Colonic mucosa (tissue), 4 donors: ENCODE results near the gene GNRHR. TPM values are rescaled to one million over a fixed set of nuclear protein-coding genes. Genes with fewer than 3 reads are reported as not detected.
"Not testable (repeated sequence)": the region's sequence is repeated elsewhere in the genome, so short reads cannot be mapped to it uniquely, and the experiment has no call there.

Source experiments
- DNase-seq: peaks from one replicate; pipeline ENCODE4 v3.0.0-alpha.2; 2020
- H3K27ac ChIP-seq: fragments of 200-600 bp; one replicate; pipeline ENCODE4 v1.8.0; 2021
- H3K27me3 ChIP-seq: fragments of 200-600 bp; one replicate; pipeline ENCODE4 v1.8.0; 2021
- H3K36me3 ChIP-seq: fragments of 200-600 bp; one replicate; pipeline ENCODE4 v1.8.0; 2021
- H3K4me1 ChIP-seq: fragments of 200-600 bp; one replicate; pipeline ENCODE4 v1.8.0; 2021; ENCODE audit warnings: mild to moderate bottlenecking
- H3K4me3 ChIP-seq: fragments of 200-600 bp; one replicate; pipeline ENCODE4 v1.8.0; 2021
- H3K9ac ChIP-seq, 2 donors: one replicate each; pipeline ENCODE4 v1.7.0; 2013; ENCODE audit warnings: control low read depth in 2 of 2, low read depth in 2 of 2, low read length in 2 of 2
- H3K9me3 ChIP-seq: fragments of 200-600 bp; one replicate; pipeline ENCODE4 v1.8.0; 2021
- CTCF ChIP-seq: fragments of 200-600 bp; IDR thresholded peaks from one replicate; pipeline ENCODE4 v1.8.0; 2022; ENCODE audit warnings: antibody characterized with exemption, mild to moderate bottlenecking
- intact Hi-C: fragments of 100-400 bp; cut with DNase I; formaldehyde crosslinking; loops from one replicate; pipeline ENCODE4 v1.14.1; 2022
- total RNA-seq, 2 donors: library from RNA; stranded (reverse); fragmentation: NEBNext Ultra II Directional in 1 of 2; extraction: Animal tissue kit (Norgen Biotek cat#: 25700) in 1 of 2; gene quantifications; one replicate each; pipeline ENCODE4 v1.2.1, GENCODE V29; 2021
- donor health status: healthy.
- donor health status: DM: no; HTN: no; CAD: no.
- donor health status: DM: no; HTN: no; CAD: no.

GNRHR gene
- total RNA-seq, 2 donors from 2014 or later, result not detected

GRCh38 chr4:67744561-67745283 is 9.5 kb downstream of the GNRHR start:
- no peaks in the 10 kb centered on the region for H3K36me3 ChIP-seq
- H3K4me1 ChIP-seq, result no peaks in the 10 kb centered on the region
- H3K27me3 ChIP-seq, result no peaks in the 10 kb centered on the region
- H3K27ac ChIP-seq, result no peak overlapping the region
- H3K9ac ChIP-seq, result no peak overlapping the region
- no peak overlapping the region for H3K4me3 ChIP-seq
- H3K9me3 ChIP-seq, result no peaks in the 10 kb centered on the region
- no peak for DNase-seq
- intact Hi-C loops, result no loop called here
- TF ChIP-seq CTCF, result no peak

- Histone ChIP-seq H3K9ac (no peak overlapping the region), H3K9me3 (no peaks in the 10 kb centered on the region), H3K27me3 (no peaks in the 10 kb centered on the region), H3K36me3 (no peaks in the 10 kb centered on the region), H3K4me3 (no peak overlapping the region), H3K4me1 (no peaks in the 10 kb centered on the region), H3K27ac (no peak overlapping the region)
- no peak for TF ChIP-seq CTCF
- DNase-seq, result no peak
- intact Hi-C loops, result no loop called here
Measured at GRCh38 chr4:67743194-67743593, 11.0 kb downstream of the GNRHR start.

- Histone ChIP-seq H3K9ac (no peak overlapping the region), H3K27me3 (no peaks in the 10 kb centered on the region), H3K36me3 (no peaks in the 10 kb centered on the region), H3K4me3 (no peak overlapping the region), H3K9me3 (no peaks in the 10 kb centered on the region), H3K4me1 (no peaks in the 10 kb centered on the region), H3K27ac (no peak overlapping the region)
- DNase-seq, result no peak
- no peak for TF ChIP-seq CTCF
- intact Hi-C loops, result no loop called here
Measured at GRCh38 chr4:67736262-67736661, 17.9 kb downstream of the GNRHR start.

- no peak overlapping the region for H3K27ac ChIP-seq
Measured at GRCh38 chr4:67735325-67735724, 18.9 kb downstream of the GNRHR start.

GRCh38 chr4:67730511-67730910 is 23.7 kb downstream of the GNRHR start:
- H3K27ac ChIP-seq, DNase-seq, H3K4me1 ChIP-seq, H3K9ac ChIP-seq, H3K4me3 ChIP-seq, H3K9me3 ChIP-seq, H3K36me3 ChIP-seq, H3K27me3 ChIP-seq, intact Hi-C loops: not testable (repeated sequence)

More at GRCh38 chr4:67735325-67735724, 18.9 kb downstream of the GNRHR start:
- H3K27me3 ChIP-seq, result no peaks in the 10 kb centered on the region
- TF ChIP-seq CTCF, result no peak
- no peak overlapping the region for H3K9ac ChIP-seq
- no peak overlapping the region for H3K4me3 ChIP-seq
- no peaks in the 10 kb centered on the region for H3K4me1 ChIP-seq
- DNase-seq, result no peak
- no peaks in the 10 kb centered on the region for H3K9me3 ChIP-seq
- intact Hi-C loops, result no loop called here
- H3K36me3 ChIP-seq, result no peaks in the 10 kb centered on the region

GRCh38 chr4:67727124-67727850 is 26.9 kb downstream of the GNRHR start:
- H3K27me3 ChIP-seq, result no peaks in the 10 kb centered on the region
- H3K4me3 ChIP-seq, result no peak overlapping the region
- H3K9ac ChIP-seq, result no peak overlapping the region
- no peaks in the 10 kb centered on the region for H3K36me3 ChIP-seq
- no peak for DNase-seq
- H3K27ac ChIP-seq, result no peak overlapping the region
- no peaks in the 10 kb centered on the region for H3K4me1 ChIP-seq
- intact Hi-C loops, result no loop called here
- H3K9me3 ChIP-seq, result no peaks in the 10 kb centered on the region
- no peak for TF ChIP-seq CTCF
